B cell (primary cell): ENCODE measurements around the gene PDZD2.
"Not testable (repeated sequence)": the region's sequence is repeated elsewhere in the genome, so short reads cannot be mapped to it uniquely, and the experiment has no call there.

Experiments
- EZH2 ChIP-seq: IDR thresholded peaks from 2 replicates; pipeline ENCODE4 v1.6.1; 2012; ENCODE audit warnings: borderline replicate concordance, low read depth, mild to moderate bottlenecking, moderate library complexity, low read length; ENCODE audit not compliant: insufficient read depth, poor library complexity, severe bottlenecking
- TF ChIP-seq, protein P1 (sequence below): fragments of 200-600 bp; IDR thresholded peaks from one replicate; pipeline ENCODE4 v1.8.0; 2022; ENCODE audit warnings: antibody characterized with exemption, mild to moderate bottlenecking

GRCh38 chr5:31764687-31765086 lies 125.8 kb downstream of the PDZD2 start:
- TF ChIP-seq, protein P1, sequence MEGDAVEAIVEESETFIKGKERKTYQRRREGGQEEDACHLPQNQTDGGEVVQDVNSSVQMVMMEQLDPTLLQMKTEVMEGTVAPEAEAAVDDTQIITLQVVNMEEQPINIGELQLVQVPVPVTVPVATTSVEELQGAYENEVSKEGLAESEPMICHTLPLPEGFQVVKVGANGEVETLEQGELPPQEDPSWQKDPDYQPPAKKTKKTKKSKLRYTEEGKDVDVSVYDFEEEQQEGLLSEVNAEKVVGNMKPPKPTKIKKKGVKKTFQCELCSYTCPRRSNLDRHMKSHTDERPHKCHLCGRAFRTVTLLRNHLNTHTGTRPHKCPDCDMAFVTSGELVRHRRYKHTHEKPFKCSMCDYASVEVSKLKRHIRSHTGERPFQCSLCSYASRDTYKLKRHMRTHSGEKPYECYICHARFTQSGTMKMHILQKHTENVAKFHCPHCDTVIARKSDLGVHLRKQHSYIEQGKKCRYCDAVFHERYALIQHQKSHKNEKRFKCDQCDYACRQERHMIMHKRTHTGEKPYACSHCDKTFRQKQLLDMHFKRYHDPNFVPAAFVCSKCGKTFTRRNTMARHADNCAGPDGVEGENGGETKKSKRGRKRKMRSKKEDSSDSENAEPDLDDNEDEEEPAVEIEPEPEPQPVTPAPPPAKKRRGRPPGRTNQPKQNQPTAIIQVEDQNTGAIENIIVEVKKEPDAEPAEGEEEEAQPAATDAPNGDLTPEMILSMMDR: not testable (repeated sequence)
- not testable (repeated sequence) for TF ChIP-seq EZH2
